ENCODE results near the gene CRACR2B. TPM values are rescaled to one million over a fixed set of nuclear protein-coding genes. Genes with fewer than 3 reads are reported as not detected.

Gene CRACR2B
- total and polyA plus RNA-seq, 2 of the 13 experiments (the other 11 are each of a cell fraction or from before 2014, with no cell fraction given): 14.9 to 21.0 TPM

DNA sequence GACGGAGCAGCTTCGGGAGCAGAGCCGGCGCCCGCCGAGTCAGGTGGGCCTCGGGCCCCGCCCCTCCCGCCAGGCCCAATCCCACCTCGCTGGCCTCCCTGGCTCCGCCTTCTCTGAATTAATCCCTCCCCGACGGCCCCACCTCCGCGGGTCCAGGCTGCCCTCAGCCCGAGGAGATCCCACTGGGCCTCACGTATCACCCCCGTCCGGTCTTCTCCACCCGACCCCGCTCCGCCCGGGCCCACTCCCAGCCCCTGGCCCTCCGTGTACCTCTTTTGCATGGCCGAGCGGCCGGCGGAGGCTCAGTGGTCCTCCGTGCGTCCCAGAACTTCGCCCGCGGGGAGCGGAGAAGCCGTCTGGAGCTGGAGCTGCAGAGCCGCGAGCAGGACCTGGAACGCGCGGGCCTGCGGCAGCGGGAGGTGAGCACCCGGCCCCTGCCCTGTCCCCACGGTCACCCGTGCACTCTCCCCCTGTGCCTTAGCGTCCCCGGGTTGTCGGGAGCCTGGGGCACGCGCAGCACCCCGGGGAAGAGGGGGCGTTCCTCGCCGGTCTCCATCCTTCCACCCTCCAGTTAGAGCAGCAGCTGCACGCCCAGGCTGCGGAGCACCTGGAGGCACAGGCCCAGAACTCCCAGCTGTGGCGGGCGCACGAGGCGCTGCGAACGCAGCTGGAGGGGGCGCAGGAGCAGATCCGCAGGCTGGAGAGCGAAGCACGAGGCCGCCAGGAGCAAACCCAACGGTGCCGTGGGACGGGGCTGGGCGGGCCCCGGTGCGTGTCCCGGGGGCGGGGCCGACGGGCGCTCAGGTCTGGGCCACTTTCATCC is 2.8 kb downstream of the CRACR2B start (continued):
- TF ChIP-seq, protein P1, sequence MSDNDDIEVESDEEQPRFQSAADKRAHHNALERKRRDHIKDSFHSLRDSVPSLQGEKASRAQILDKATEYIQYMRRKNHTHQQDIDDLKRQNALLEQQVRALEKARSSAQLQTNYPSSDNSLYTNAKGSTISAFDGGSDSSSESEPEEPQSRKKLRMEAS (IDR thresholded peaks at IDR 0.05): peak; percentile 76; the same call in 1 of the 2 replicates
- TF ChIP-seq ZNF816 (CRISPR knock-in tag; IDR thresholded peaks at IDR 0.05; ENCODE audit: borderline replicate concordance) (no peak), U2AF1 (optimal IDR thresholded peaks at IDR 0.05; ENCODE audit: low read depth, low read length) (no peak), KLF15 (CRISPR knock-in tag; IDR thresholded peaks at IDR 0.05; ENCODE audit: borderline replicate concordance) (no peak; the same call in 1 of the 2 replicates), ZNF3 (CRISPR knock-in tag; IDR thresholded peaks at IDR 0.05) (no peak), MIXL1 (CRISPR knock-in tag; IDR thresholded peaks at IDR 0.05) (no peak), TAF15 (IDR thresholded peaks at IDR 0.05; ENCODE audit: low read depth, low read length, poor library complexity, severe bottlenecking) (no peak), PITX1 (CRISPR knock-in tag; IDR thresholded peaks at IDR 0.05) (peak; percentile 56; the same call in 1 of the 2 replicates), ZFP62 (CRISPR knock-in tag; IDR thresholded peaks at IDR 0.05) (no peak), ZNF749 (CRISPR knock-in tag; IDR thresholded peaks at IDR 0.05; ENCODE audit: borderline replicate concordance) (no peak), GTF3A (CRISPR knock-in tag; conservative IDR thresholded peaks at IDR 0.05) (no peak), PAWR (CRISPR knock-in tag; IDR thresholded peaks at IDR 0.05; ENCODE audit: borderline replicate concordance) (no peak), HOXA3 (CRISPR knock-in tag; IDR thresholded peaks at IDR 0.05) (peak; percentile 12; the same call in 1 of the 2 replicates)
- TF ChIP-seq, protein P2, sequence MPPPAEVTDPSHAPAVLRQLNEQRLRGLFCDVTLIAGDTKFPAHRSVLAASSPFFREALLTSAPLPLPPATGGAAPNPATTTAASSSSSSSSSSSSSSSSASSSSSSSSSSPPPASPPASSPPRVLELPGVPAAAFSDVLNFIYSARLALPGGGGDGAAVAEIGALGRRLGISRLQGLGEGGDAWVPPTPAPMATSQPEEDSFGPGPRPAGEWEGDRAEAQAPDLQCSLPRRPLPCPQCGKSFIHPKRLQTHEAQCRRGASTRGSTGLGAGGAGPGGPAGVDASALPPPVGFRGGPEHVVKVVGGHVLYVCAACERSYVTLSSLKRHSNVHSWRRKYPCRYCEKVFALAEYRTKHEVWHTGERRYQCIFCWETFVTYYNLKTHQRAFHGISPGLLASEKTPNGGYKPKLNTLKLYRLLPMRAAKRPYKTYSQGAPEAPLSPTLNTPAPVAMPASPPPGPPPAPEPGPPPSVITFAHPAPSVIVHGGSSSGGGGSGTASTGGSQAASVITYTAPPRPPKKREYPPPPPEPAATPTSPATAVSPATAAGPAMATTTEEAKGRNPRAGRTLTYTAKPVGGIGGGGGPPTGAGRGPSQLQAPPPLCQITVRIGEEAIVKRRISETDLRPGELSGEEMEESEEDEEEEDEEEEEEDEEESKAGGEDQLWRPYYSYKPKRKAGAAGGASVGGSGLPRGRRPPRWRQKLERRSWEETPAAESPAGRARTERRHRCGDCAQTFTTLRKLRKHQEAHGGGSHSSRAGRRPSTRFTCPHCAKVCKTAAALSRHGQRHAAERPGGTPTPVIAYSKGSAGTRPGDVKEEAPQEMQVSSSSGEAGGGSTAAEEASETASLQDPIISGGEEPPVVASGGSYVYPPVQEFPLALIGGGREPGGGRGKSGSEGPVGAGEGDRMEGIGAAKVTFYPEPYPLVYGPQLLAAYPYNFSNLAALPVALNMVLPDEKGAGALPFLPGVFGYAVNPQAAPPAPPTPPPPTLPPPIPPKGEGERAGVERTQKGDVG (CRISPR knock-in tag; IDR thresholded peaks at IDR 0.05; ENCODE audit: borderline replicate concordance): no peak
- TF ChIP-seq, protein P3, sequence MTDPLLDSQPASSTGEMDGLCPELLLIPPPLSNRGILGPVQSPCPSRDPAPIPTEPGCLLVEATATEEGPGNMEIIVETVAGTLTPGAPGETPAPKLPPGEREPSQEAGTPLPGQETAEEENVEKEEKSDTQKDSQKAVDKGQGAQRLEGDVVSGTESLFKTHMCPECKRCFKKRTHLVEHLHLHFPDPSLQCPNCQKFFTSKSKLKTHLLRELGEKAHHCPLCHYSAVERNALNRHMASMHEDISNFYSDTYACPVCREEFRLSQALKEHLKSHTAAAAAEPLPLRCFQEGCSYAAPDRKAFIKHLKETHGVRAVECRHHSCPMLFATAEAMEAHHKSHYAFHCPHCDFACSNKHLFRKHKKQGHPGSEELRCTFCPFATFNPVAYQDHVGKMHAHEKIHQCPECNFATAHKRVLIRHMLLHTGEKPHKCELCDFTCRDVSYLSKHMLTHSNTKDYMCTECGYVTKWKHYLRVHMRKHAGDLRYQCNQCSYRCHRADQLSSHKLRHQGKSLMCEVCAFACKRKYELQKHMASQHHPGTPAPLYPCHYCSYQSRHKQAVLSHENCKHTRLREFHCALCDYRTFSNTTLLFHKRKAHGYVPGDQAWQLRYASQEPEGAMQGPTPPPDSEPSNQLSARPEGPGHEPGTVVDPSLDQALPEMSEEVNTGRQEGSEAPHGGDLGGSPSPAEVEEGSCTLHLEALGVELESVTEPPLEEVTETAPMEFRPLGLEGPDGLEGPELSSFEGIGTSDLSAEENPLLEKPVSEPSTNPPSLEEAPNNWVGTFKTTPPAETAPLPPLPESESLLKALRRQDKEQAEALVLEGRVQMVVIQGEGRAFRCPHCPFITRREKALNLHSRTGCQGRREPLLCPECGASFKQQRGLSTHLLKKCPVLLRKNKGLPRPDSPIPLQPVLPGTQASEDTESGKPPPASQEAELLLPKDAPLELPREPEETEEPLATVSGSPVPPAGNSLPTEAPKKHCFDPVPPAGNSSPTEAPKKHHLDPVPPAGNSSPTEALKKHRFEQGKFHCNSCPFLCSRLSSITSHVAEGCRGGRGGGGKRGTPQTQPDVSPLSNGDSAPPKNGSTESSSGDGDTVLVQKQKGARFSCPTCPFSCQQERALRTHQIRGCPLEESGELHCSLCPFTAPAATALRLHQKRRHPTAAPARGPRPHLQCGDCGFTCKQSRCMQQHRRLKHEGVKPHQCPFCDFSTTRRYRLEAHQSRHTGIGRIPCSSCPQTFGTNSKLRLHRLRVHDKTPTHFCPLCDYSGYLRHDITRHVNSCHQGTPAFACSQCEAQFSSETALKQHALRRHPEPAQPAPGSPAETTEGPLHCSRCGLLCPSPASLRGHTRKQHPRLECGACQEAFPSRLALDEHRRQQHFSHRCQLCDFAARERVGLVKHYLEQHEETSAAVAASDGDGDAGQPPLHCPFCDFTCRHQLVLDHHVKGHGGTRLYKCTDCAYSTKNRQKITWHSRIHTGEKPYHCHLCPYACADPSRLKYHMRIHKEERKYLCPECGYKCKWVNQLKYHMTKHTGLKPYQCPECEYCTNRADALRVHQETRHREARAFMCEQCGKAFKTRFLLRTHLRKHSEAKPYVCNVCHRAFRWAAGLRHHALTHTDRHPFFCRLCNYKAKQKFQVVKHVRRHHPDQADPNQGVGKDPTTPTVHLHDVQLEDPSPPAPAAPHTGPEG (CRISPR knock-in tag; IDR thresholded peaks at IDR 0.05): no peak; the same call in 1 of the 2 replicates
- TF ChIP-seq, protein P4, sequence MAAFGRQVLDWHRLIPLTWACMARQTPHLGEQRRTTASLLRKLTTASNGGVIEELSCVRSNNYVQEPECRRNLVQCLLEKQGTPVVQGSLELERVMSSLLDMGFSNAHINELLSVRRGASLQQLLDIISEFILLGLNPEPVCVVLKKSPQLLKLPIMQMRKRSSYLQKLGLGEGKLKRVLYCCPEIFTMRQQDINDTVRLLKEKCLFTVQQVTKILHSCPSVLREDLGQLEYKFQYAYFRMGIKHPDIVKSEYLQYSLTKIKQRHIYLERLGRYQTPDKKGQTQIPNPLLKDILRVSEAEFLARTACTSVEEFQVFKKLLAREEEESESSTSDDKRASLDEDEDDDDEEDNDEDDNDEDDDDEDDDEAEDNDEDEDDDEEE (CRISPR knock-in tag; IDR thresholded peaks at IDR 0.05): no peak; the same call in 1 of the 2 replicates
- TF ChIP-seq, protein P5, sequence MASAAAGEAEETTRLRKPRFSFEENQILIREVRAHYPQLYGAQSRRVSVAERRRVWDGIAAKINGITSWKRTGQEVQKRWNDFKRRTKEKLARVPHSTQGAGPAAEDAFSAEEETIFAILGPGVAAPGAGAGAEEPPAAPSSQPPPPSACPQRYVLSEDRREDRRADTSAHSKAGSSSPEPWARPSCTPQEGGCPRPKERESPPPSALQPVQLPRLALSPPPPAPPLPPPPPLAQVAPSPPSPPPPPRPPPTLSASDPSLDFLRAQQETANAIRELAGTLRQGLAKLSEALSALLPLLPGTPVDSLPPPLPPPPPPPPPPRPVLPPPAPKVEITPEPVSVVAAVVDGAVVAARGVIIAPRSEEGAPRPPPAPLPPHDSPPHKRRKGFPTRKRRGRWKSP (CRISPR knock-in tag; IDR thresholded peaks at IDR 0.05): no peak

Data from HepG2 (cell line).